Fibroblast of lung (primary cell): ENCODE results near the gene JAKMIP1. TPM values are rescaled to one million over a fixed set of nuclear protein-coding genes. Genes with fewer than 3 reads are reported as not detected.

ENCODE experiments used
- DNase-seq, 2 donors: peaks; one replicate each; pipeline versions ENCODE4 v3.0.0 to v3.0.0-alpha.2; 2010; ENCODE audit warnings: low read depth in 2 of 2
- H2AFZ ChIP-seq: 2 replicates; pipeline ENCODE4 v1.5.1; 2012; ENCODE audit warnings: low read length, control low read depth, inconsistent platforms
- H3K27ac ChIP-seq: 2 replicates; pipeline ENCODE4 v1.5.1; 2011; ENCODE audit warnings: low read length, control low read depth; ENCODE audit not compliant: insufficient read depth
- H3K27me3 ChIP-seq: 2 replicates; pipeline ENCODE4 v1.5.1; 2011; ENCODE audit warnings: mild to moderate bottlenecking, low read length; ENCODE audit not compliant: control insufficient read depth, insufficient read depth
- H3K36me3 ChIP-seq: 2 replicates; pipeline ENCODE4 v1.5.1; 2011; ENCODE audit warnings: low read length; ENCODE audit not compliant: control insufficient read depth, insufficient read depth
- H3K4me1 ChIP-seq: 2 replicates; pipeline ENCODE4 v1.5.1; 2011; ENCODE audit warnings: low read length; ENCODE audit not compliant: control insufficient read depth, insufficient read depth; ENCODE audit errors: extremely low read depth
- H3K4me2 ChIP-seq: 2 replicates; pipeline ENCODE4 v1.5.1; 2011; ENCODE audit warnings: low read length, control low read depth; ENCODE audit not compliant: insufficient read depth; ENCODE audit errors: extremely low read depth
- H3K4me3 ChIP-seq, 4 experiments: fragments of 200-600 bp in 1 of 4; sonication (generic) in 1 of 4; replicated peaks in 1 of 4; 2 replicates each; pipeline ENCODE4 v1.5.1; 2011 to 2016; ENCODE audit warnings: low read length in 4 of 4, low read depth in 3 of 4, mild to moderate bottlenecking in 3 of 4, control low read depth in 2 of 4, inconsistent platforms in 1 of 4, mixed read lengths in 1 of 4; ENCODE audit not compliant: insufficient read depth in 1 of 4; ENCODE audit errors: control extremely low read depth in 1 of 4
- H3K79me2 ChIP-seq: 2 replicates; pipeline ENCODE4 v1.5.1; 2012; ENCODE audit warnings: mild to moderate bottlenecking, low read length, inconsistent platforms; ENCODE audit not compliant: control insufficient read depth, insufficient read depth
- H3K9ac ChIP-seq: 2 replicates; pipeline ENCODE4 v1.5.1; 2011; ENCODE audit warnings: mild to moderate bottlenecking, low read length, control low read depth; ENCODE audit not compliant: insufficient read depth
- H3K9me3 ChIP-seq: 2 replicates; pipeline ENCODE4 v1.5.1; 2012; ENCODE audit warnings: low read depth, low read length; ENCODE audit not compliant: control insufficient read depth, insufficient read depth
- H4K20me1 ChIP-seq: 2 replicates; pipeline ENCODE4 v1.5.1; 2011; ENCODE audit warnings: low read length; ENCODE audit not compliant: control insufficient read depth, insufficient read depth; ENCODE audit errors: extremely low read depth
- EZH2 ChIP-seq: IDR thresholded peaks from 2 replicates; pipeline ENCODE4 v1.5.1; 2012; ENCODE audit warnings: low read length, control low read depth, mild to moderate bottlenecking; ENCODE audit errors: missing control alignments
- polyA plus RNA-seq, 2 donors: library from polyadenylated mRNA; depleted of rRNA in 1 of 2; stranded (reverse) in 1 of 2; unstranded in 1 of 2; fragments of >200 nt; gene quantifications; 2 replicates each; pipeline ENCODE4 v1.2.1, GENCODE V29; 2011 to 2012; ENCODE audit warnings: missing spikeins in 1 of 2
- total RNA-seq: library from RNA; depleted of rRNA; stranded (reverse); fragments of >200 nt; gene quantifications from 2 replicates; pipeline ENCODE4 v1.2.1, GENCODE V29; 2014
- TF ChIP-seq, protein P1 (sequence below), 2 donors: IDR thresholded peaks in 1 of 2; conservative IDR thresholded peaks in 1 of 2; 1 replicate in 1 of 2; 2 replicates in 1 of 2; pipeline ENCODE4 v1.5.1; 2011 to 2012; ENCODE audit warnings: low read length in 2 of 2, control low read depth in 1 of 2, inconsistent platforms in 1 of 2, low read depth in 1 of 2, mild to moderate bottlenecking in 1 of 2

Gene JAKMIP1
- total and polyA plus RNA-seq, 2 donors (not counting 1 experiment from before 2014, with no cell fraction given) = not detected

DNA sequence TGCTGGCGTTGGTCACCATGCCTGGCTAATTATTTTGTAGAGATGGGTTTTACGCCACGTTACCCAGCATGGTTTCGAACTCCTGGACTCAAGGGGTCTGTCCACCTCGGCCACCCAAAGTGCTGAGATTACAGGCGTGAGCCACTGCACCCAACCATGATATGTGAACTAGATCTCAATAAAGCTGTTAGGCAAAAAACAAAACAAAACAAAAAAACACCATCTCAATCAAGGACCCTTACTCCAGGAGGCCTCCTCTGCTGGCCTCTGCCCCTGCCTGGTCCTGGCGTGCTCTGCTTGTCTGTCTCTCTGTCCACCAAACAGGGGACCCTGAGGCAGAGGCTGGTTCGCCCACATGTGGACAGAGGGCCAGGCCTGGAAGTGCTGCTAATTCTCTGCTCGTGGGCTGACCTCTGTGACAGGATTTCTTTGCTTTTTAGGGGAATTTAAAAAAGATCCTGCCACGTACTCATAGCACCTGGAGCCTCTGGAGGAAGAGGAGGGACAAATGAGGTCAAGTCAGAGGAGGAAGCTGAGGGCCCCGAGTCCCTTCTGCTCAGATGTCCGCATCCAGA, 36.6 kb upstream of the JAKMIP1 start:
- TF ChIP-seq, protein P1, sequence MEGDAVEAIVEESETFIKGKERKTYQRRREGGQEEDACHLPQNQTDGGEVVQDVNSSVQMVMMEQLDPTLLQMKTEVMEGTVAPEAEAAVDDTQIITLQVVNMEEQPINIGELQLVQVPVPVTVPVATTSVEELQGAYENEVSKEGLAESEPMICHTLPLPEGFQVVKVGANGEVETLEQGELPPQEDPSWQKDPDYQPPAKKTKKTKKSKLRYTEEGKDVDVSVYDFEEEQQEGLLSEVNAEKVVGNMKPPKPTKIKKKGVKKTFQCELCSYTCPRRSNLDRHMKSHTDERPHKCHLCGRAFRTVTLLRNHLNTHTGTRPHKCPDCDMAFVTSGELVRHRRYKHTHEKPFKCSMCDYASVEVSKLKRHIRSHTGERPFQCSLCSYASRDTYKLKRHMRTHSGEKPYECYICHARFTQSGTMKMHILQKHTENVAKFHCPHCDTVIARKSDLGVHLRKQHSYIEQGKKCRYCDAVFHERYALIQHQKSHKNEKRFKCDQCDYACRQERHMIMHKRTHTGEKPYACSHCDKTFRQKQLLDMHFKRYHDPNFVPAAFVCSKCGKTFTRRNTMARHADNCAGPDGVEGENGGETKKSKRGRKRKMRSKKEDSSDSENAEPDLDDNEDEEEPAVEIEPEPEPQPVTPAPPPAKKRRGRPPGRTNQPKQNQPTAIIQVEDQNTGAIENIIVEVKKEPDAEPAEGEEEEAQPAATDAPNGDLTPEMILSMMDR (conservative IDR thresholded peaks at IDR 0.05 in 1 of 2, IDR thresholded peaks at IDR 0.05 in 1 of 2; ENCODE audit: low read depth in 1 of 2, low read length in 2 of 2) = no peak
- TF ChIP-seq EZH2 = no peak
- no peaks in the 10 kb centered on the region for H3K9me3 ChIP-seq

DNA sequence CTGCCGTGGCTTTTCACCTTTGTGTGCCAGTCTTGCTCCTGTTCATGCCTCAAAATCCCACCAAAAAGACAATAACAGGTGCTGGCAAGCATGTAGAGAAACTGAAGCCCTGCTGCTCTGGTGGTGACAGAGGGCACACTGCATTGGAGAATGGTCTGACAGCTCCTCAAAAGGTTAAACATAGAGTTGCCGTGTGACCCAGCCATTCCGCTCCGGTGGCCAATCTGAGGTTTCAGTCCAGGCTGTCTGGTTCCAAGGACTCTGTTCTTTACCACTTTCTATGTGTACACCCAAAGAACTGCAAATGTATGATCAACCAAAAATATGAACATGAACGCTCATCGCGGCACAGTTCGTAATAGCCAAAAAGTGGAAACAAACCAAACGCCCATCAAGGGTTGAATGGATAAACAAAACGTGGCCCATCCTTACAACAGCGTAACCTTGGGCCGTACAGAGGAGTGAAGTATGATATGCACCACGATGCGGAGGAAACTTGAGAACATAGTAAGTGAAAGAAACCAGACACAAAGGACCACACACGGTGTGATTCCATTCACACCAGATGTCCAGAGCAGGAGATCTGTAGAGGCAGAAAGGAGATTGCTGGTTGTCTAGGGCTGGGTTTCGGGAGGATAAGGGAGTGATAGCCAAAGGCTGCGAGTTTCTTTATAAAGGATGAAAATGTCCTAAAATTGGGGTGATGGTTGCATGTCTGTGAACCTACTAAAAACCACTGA, 35.7 kb upstream of the JAKMIP1 start:
- Histone ChIP-seq H3K4me3 (no peak overlapping the region), H3K4me1 (no peaks in the 10 kb centered on the region), H2AFZ (no peak overlapping the region), H3K9me3 (no peaks in the 10 kb centered on the region), H3K36me3 (no peaks in the 10 kb centered on the region), H3K4me2 (no peak overlapping the region), H3K27ac (no peak overlapping the region), H3K9ac (no peak overlapping the region), H3K79me2 (no peaks in the 10 kb centered on the region), H4K20me1 (no peaks in the 10 kb centered on the region), H3K27me3 (no peaks in the 10 kb centered on the region)
- TF ChIP-seq EZH2 = no peak
- TF ChIP-seq, protein P1 (conservative IDR thresholded peaks at IDR 0.05 in 1 of 2, IDR thresholded peaks at IDR 0.05 in 1 of 2; ENCODE audit: low read depth in 1 of 2, low read length in 2 of 2) = no peak
- DNase-seq = no peak

More for the DNA sequence above, 36.6 kb upstream of the JAKMIP1 start:
- Histone ChIP-seq H3K27me3 (no peaks in the 10 kb centered on the region), H3K36me3 (no peaks in the 10 kb centered on the region), H3K4me2 (no peak overlapping the region), H3K9ac (no peak overlapping the region), H2AFZ (no peak overlapping the region), H4K20me1 (no peaks in the 10 kb centered on the region), H3K79me2 (no peaks in the 10 kb centered on the region), H3K4me1 (no peaks in the 10 kb centered on the region), H3K4me3 (no peak overlapping the region), H3K27ac (no peak overlapping the region)
- no peak for DNase-seq

DNA sequence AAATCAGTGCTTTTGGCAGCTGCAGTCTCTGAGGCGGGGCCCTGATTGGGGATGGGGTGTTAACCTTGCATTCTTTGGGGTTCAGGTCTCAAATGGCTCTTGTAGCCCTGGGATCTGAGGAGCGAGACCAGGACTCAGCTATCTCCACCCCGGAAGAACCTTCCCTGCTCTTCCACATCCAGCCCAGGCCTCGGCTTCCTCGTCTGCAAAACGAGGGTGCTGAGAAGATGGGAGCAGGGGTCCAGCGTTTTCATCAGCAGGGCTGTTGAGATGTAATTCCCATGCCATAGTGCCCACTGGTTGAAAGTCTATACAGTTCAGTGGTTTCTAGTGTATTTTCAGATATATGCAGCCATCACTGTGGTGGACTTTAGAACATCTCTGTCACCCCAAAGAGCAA, 34.7 kb upstream of the JAKMIP1 start:
- H3K4me1 ChIP-seq = no peaks in the 10 kb centered on the region
- H3K4me2 ChIP-seq = no peak overlapping the region
- no peak overlapping the region for H3K4me3 ChIP-seq
- no peak for TF ChIP-seq EZH2
- TF ChIP-seq, protein P1 (conservative IDR thresholded peaks at IDR 0.05 in 1 of 2, IDR thresholded peaks at IDR 0.05 in 1 of 2; ENCODE audit: low read depth in 1 of 2, low read length in 2 of 2) = no peak
- no peak for DNase-seq
- H3K27me3 ChIP-seq = no peaks in the 10 kb centered on the region
- no peaks in the 10 kb centered on the region for H4K20me1 ChIP-seq
- H3K36me3 ChIP-seq = no peaks in the 10 kb centered on the region
- no peaks in the 10 kb centered on the region for H3K9me3 ChIP-seq
- no peak overlapping the region for H3K27ac ChIP-seq
- H3K79me2 ChIP-seq = no peaks in the 10 kb centered on the region
- no peak overlapping the region for H3K9ac ChIP-seq
- no peak overlapping the region for H2AFZ ChIP-seq
